ENCODE data around the gene PRIM2.
A peak's percentile ranks its signal among the peaks of the same experiment; 100 is the strongest.
"Not testable (repeated sequence)": the region's sequence is repeated elsewhere in the genome, so short reads cannot be mapped to it uniquely, and the experiment has no call there.

The PRIM2 gene

GRCh38 chr6:57317060-57317943 is at the start of gene PRIM2:
TSS of gene PRIM2 (plus strand) at chr6:57317630. CDS start at chr6:57318446, 816 bp downstream.
- DNase-seq: peak; percentile 56

GRCh38 chr6:57268294-57268640 is 49.2 kb upstream of the PRIM2 start:
- no peak for DNase-seq

- not testable (repeated sequence) for DNase-seq
Observed at GRCh38 chr6:57274113-57274824, 43.2 kb upstream of the PRIM2 start.

- no peak for DNase-seq
Observed at GRCh38 chr6:57275384-57275783, 42.0 kb upstream of the PRIM2 start.

GRCh38 chr6:57276946-57277345 is 40.5 kb upstream of the PRIM2 start:
- DNase-seq: no peak

- DNase-seq: no peak
Observed at GRCh38 chr6:57278570-57278969, 38.9 kb upstream of the PRIM2 start.

- no peak for DNase-seq
Observed at GRCh38 chr6:57279013-57279412, 38.4 kb upstream of the PRIM2 start.

- DNase-seq: no peak
Observed at GRCh38 chr6:57283106-57283505, 34.3 kb upstream of the PRIM2 start.

- no peak for DNase-seq
Observed at GRCh38 chr6:57283911-57284455, 33.4 kb upstream of the PRIM2 start.

GRCh38 chr6:57288136-57288535 is 29.3 kb upstream of the PRIM2 start:
- DNase-seq: not testable (repeated sequence)

GRCh38 chr6:57293472-57293871 is 24.0 kb upstream of the PRIM2 start:
- not testable (repeated sequence) for DNase-seq

GRCh38 chr6:57294862-57295445 is 22.5 kb upstream of the PRIM2 start:
- no peak for DNase-seq

- DNase-seq: no peak
Observed at GRCh38 chr6:57297505-57297904, 19.9 kb upstream of the PRIM2 start.

- no peak for DNase-seq
Observed at GRCh38 chr6:57298741-57299140, 18.7 kb upstream of the PRIM2 start.

GRCh38 chr6:57301757-57302156 is 15.7 kb upstream of the PRIM2 start:
- DNase-seq: no peak

GRCh38 chr6:57302477-57302876 is 15.0 kb upstream of the PRIM2 start:
- DNase-seq: no peak

GRCh38 chr6:57303931-57304681 is 13.3 kb upstream of the PRIM2 start:
- DNase-seq: no peak

GRCh38 chr6:57305107-57305506 is 12.3 kb upstream of the PRIM2 start:
- DNase-seq: no peak

GRCh38 chr6:57305761-57306160 is 11.7 kb upstream of the PRIM2 start:
- no peak for DNase-seq

- DNase-seq: no peak
Observed at GRCh38 chr6:57306273-57306672, 11.2 kb upstream of the PRIM2 start.

- DNase-seq: no peak
Observed at GRCh38 chr6:57307850-57308249, 9.6 kb upstream of the PRIM2 start.

GRCh38 chr6:57308755-57309154 is 8.7 kb upstream of the PRIM2 start:
- not testable (repeated sequence) for DNase-seq

Data from T1000 (cell line).